ENCODE results near the gene MICU1.

DNA sequence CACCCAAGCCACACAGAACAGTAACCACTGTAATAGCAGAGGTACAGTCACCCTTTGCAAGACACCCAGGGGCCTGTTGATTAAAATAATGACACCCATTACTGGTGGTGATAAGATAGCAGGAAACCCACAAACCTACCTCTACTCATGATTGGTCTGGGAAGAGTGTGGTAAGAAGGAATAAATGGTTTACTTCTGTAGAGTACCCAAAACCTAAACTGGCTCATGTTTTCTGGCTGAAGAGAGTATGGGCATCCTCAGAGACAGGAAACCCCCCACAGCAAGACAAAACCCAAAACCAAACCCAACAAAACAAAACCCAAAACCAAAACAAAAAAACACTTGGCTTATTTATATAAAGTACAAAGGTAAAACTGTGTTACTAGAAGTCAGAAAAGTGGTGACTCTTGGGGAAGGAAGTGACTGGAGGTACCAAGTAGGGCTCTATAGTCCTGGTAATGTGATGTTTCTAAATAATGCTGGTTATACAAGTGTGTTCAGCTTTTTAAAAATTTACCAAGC is 255.6 kb downstream of the MICU1 start:
- TF ChIP-seq CTCF (IDR thresholded peaks at IDR 0.05): no peak
- TF ChIP-seq MAX (IDR thresholded peaks at IDR 0.05): no peak

Measured in A549 (cell line).